Activated CD4-positive, alpha-beta T cell treated with anti-CD3 and anti-CD28 coated beads, Interleukin-2, amount 50 U/mL, for 1 hour (primary cell): ENCODE results near the gene ESRRB.

Experiments
- DNase-seq: peaks from one replicate; pipeline ENCODE4 v3.0.0-alpha.2; 2020

ESRRB gene

DNA sequence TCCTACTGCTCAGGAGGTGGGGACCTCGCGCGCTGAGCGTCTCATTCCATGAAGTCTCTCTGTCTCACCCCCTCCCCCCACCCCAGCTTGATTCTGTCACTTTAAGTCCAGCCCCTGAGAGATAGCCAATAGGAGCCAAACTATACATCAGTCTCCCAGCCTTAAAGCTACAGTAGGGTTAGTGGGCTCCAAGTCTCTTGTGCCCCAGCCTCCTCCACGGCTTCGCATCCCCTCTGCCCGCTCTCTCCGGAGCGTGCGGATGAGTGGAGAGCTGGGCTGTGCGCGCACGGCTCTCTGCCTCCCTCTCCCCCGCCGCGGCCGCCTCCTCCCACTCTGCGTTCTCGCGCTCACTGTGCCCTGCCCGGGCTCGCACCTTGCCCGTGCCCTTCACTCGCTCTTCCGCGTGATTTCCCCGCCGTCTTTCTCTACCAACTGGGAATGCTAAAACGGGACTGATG, at the start of gene ESRRB:
ESRRB (plus strand) TSS at position 191 of the 458 bp plus-strand sequence; CDS start at position 456, 265 bp downstream.
- DNase-seq = no peak

DNA sequence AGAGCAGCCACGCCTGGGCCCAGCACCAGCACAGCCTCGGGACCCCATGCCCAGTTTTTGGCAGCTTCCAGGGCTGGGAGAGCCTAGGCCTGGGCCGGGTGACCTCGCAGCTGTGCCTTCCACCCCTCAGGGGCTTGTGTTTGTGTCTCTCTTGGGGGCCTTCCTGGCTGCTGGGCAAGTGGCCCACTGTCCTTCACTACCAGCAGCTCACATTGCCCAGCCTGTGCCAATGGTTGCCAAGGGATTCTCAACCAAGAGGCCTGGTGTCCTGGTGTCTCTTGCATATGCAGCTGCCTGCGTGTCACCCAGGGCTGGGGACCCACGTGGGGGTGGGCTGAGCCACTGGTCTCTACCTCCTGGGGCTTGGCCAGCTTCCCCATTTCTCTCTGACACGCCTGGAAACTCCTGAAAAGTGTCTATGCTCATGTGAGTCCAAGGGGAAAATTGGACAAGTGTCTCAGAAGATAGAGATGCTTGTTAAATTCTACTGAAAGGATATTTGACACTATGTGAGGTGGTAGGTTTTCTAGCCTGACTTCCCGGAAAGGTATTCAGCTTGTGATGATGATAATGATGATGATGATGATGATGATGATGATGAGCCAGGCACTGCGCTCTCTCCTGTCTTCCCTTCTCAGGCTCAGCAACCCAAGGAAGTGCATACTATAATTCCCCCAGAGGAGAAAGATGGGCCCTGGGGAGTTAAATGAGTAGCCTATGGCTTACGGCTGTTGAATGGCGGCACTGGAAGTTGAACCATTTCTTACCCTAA, 48.8 kb upstream of the ESRRB start:
- no peak for DNase-seq

DNA sequence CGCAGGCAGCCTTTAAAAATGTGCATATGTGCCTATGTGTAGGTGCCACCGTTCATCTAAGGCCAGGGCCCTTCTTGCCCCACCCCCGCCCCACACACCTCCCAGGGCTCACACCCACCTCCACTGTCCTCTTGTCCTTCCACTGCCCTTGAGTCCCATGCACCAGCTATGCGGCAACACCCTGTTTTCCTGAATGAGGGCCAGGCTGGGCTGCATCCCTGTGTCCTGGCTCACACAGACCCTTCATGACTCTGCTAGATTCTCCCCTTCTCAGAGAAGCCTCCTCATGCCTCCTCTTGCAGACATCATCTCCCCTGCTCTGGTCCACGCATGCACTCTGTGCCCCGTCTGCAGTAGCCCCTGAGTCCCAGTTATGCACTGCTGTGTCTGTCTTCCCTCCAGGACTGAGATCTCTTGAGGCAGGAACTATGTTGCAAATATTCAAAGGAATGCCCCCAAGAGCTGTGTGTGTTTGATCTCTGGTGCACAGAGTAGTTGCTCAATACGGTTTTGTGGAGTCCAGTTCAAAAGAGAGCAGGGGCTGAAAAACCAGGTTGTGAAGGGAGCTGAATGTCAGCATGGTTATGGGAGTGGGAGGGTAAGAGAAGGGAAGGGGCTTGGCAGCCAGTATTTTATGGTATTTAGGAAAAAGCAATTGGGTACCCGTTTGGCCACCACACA, 47.3 kb upstream of the ESRRB start:
- DNase-seq = no peak

DNA sequence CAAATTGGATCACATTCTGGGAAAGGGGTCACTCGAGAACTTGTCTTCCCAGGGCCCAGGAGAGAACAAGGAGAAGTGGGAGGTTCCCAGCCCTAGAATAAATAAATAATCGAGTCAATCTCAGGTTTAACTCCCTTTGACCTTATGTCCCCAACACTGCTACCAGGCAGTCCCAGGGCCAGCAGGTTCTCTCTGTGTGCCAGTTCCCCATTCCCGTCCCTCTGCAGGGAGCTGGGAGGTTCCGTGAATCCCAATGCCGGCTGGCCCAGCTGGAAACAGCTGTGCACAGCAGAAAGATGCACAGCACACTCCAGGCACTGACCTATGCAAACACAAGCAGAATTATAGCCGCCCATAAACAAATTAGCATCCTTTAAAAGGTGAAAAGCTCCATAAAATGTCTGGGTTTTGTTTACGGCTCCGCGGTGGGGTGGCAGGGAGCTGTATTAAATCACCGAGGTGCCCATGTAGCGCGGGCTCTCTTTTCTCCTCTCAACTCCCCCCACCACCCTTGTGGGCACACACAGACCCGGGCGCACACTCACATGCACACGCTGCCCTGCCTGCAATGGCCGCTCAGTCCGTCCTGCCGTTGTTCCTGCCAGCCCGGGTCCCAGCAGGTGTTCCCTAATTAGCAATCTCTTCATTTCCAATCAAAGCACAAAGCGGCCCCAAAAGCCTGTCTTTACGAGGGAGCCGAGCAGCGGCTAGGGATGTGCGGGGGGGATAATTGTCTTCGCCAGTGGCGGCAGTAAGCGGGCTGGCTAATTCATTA, 46.6 kb upstream of the ESRRB start:
- DNase-seq = no peak

DNA sequence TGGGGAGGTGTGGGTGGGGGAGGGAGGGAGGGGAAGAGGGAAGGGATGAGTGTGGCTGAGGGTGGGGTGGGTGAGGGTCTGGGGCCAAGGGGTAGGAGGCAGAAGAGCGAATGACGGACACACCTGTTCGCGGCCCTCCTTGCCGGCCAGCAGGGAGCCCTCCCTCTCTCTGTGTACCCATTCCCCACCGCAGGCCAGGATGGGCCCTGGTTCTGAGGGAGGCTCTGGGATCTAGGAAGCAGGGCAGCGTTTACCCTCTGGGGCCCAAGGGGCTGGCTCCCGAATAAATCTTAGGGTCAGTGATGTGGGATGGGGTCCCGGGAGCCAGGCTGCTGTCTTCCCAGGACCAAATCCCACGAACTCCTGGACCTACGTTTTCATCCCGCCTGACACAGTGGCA, 46.0 kb upstream of the ESRRB start:
- DNase-seq = no peak

DNA sequence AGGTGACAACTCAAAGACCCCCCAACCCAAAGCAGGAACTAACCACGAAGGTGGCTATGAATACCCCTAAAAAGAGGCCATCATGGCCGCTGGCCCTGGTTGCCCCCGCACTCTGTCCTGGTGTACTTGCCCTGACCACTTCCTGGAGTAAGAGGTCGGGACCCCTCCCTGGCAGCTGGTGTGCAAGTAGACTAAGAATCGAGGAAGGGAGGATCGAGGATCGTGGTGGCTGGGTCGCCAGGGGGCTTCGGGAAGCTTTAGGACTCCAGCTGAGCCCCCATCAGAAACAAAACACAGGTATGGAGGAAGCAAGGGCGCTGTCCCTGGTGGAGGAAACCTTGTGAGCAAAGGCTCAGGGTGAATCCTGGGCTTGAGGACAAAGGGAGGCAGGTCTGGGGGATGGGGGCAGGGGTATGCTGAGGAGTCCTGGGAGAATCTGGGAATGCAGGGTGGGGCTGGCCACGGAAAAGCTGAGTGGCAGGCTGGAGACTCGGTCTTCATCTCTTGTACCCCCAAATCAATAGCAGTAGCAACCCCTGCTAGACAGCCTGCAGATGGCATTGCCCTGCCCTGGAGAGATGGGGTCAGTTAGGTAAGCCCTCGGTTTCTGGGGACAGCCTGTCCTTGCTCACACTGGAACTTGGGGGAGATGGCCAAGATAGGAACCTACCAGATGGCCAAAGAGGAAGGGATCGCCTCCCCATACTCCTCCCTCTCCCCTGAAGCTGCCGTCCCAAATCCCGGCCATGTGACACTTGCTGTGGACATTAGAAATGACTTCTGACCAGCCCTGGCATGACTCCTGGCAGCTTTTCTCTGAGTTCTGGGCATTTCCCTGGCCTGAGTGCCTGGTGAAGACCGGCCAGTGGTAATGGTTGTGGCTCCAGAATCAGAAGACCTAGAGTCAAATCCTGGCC, 45.3 kb upstream of the ESRRB start:
- no peak for DNase-seq

DNA sequence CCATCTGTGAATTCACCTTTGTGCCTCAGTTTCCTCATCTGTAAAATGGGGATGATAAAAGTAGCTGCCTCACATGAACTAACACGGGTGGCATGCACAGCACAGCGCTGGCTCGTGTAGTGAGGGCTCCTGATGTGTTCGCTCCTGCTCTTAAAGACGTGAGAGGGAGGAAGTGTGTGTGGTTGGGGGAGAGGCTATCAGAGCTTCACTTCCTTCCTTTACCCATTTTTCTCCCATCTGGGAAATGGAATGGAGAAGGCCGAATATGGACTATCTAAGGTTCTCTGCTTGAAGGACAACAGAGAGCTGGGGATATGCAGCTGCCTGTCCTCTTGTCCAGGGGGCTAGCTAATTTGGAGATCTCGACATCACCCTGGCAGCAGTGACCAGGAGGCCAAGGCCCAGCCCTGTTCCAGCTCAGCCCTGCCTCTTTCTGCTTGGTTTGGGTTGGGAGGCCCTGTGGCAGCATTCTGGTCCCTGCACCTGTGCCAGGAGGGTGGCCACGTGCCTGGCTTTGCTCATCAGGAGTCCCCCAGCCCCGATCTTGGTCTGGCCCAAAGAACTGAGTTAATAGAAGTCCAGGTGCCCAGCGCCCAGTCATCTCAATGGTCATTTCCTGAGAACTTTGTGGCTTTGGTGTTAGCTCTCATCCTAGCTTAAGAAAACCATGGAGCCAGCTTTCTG, 44.5 kb upstream of the ESRRB start:
- no peak for DNase-seq

DNA sequence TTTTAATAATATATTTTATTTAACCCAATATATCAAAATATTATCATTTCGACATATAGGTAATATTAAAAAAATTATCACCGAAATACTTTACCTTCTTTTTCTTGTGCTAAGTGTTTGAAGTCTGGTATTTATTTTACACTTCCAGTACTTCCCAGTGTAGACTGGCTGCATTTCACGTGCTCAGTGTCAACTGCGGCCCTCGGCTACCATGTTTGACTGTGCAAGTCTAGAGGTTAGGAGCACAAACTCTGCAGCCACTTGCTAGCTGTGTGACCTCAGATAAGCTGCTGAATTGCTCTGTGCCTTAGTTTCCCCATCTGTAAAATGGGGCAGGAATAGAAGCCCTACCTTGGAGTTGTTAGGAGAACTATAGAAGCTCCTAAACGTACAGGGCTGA, 42.3 kb upstream of the ESRRB start:
- DNase-seq = no peak

DNA sequence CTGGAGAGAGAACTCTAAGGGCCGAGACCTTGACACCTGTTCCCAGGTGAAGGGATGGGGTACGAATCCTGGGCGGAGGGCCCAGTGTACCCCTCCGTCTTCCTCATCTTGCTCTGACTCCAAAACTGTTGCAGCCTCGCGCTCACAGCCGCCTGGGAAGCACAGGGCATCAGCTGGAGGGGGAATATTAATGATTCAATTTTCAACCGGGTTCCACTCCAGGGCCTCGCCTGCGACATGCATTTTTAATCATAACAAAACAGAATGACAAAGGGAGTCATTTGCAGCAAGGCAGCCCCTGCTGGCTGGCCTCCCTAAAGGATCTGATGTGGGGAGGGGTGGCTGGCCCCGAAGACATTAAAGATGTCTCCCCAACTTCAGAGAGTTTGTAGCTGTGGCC, 41.6 kb upstream of the ESRRB start:
- no peak for DNase-seq

DNA sequence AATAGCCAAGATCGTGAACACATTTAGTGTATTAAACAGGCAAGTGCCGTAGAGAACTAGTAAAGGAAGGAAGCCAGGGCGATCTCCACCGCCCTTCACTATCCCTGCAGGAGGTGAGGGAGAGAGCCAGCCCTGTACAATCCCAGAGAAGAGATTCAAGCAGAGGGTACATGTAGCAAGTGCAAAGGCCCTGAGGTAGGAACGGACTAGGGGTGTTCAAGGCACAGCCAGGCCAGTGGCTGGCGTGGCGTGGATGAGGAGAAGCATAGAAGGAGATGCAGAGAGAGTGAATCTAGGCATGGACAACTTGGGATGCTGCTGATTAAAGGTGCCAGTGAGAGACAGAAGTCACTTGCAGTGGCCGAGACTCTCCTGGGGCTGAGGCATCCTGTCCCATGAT, 39.1 kb upstream of the ESRRB start:
- no peak for DNase-seq

DNA sequence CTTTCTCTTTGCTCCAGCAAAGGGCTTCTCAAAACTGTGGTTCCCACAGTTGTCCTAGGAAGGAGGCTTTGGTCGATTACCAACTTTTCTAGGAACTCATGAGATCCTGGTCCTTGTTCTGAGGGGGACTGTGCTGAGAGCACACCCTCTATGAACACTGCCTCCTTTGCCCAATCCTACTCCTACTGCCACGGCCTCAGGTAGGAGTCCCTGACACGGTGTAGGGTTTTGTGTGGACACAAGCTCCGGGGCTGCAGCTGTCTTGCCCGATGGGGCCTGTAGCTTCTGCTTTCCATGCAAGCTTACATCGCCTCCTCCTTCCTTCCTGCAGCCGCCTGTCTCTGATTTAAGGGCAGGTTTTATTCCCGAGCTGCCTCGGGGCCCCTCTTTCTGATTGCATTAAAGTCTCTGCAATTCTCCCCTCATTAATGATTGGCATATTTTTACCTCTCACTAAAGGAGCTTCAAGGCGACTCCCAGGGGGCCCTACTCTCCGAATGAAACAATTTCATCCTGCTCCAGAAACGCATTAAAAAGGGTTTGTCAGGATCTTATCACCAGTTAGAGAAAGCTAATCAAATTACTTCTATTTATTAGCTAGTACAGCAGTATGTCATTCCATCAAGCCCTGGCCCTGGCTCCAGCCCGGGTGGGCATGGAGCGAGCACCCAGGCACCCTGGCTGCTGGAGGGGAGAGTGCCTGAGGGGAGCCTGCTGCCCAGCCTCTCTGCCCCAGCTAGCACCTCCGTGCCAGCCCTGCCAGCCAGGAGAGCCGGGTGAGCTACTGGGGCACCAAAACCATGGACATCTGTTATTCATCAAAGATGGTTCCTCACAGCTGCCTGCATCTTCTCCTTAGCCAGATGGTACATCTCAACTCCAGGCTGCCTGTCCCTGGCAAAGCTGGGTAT, 38.0 kb upstream of the ESRRB start:
- DNase-seq = no peak

DNA sequence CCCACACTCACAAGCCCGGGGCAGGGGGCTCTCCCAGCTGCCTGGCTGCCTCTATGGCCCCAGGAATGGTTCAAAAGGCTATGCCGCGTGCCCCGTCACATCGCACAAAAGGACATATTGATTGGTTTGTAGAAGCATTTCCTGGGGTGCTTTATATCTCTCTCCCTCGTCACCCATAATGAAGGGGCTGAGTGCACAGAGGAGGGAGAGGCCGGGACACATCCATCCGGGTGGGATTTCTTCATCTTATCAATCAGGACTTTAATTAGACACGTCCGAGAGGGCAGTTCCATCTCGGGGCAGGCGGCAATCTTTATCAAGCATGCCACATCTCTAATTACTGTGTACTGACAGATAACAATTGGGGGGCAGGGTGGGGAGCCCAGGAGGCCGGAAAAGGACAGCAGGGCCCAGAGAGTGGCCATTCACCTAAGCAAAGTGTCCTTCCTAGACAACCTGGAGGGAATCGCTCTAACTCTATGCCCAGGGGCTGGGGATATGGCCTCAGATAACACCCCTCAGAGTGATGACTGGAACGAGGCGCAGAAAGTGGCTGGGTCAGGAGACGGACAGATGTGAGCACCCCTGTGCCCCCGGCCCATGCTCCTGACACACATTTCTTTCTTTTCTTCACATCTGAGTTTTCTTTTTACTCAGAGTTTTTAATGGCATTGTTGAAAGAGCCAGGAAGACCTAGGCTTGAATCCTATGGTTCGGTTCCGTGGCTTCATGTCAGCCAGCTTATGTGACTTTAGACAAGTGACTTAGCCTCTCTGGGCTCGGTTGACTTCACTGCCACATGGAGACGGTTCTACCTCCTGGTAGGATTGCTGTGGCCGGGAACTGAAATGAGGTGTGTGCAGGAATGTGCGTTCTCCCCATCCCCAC, 36.0 kb upstream of the ESRRB start:
- DNase-seq = no peak

DNA sequence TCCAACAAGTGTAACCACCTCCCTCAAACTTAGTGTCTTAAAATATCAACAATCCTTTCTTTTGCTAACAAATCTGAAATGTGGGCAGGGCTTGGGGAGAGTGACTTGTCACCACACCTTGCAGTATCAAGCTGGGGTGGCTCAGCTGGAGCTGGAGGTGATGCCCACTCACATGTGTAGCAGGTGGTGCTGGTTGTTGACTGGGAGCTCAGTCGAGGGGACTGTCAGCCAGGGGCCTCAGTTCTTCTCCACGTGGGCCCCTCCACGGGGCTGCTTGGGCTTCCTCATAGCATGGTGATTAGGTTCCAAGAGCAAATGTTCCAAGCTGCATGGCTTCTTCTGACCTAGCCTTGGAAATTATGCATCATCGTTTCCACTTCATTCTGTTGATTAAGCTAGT, 32.6 kb upstream of the ESRRB start:
- DNase-seq = no peak

DNA sequence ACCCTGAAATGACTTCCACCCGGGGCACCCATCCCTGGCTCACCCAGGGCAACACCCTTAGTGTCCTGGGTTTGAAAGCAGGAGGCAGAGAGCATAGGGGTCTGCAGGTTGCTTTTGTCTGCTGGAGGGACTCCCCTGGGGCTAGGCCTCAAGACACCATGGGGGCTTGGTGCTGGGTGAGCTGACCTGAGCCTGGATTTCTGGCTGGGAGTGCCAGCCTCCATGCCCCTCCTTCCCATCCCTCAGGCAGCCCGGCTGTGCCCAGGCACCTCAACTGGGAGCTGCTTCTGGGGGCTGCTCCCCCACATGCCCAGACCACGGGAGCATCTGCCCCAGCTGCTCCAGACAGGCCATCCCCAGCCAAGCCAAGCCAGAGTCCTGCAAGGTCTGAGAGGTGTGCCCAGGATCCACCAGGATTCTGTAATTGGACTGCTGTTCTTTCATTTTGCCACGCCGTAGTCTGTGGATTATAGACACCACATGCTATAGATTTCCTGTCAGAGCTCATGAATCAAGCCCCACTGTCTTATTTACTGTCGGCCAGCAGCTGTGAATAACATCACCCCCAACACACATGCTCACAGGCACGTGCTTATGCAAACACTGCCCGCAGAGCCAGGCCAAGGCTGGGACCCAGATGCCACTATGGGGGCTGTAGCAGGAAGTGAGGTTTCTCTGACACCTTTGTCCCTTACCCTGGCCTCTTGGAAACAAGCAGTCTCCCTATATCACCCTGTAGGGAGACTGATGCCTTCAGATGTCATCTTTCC, 29.4 kb upstream of the ESRRB start:
- no peak for DNase-seq

DNA sequence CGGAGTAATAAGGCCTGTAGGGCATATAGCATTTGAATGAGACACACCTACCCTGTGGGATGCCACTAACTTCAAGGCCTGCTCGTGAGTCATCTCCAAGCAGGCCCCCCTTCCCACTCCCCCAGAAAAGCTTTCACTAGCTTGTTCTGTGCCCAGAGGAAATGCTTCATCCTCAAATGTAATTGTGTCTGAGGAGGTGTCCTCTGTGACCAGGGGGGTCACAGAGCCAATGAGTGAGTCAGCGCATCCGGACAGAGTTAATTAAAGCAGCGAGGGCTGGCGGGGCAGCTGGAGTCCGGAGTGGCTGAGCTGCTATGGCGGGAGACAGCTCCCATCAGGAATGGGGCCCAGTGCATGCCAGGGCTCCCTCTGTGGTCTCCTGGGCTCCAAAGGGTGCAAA, 27.0 kb upstream of the ESRRB start:
- no peak for DNase-seq

DNA sequence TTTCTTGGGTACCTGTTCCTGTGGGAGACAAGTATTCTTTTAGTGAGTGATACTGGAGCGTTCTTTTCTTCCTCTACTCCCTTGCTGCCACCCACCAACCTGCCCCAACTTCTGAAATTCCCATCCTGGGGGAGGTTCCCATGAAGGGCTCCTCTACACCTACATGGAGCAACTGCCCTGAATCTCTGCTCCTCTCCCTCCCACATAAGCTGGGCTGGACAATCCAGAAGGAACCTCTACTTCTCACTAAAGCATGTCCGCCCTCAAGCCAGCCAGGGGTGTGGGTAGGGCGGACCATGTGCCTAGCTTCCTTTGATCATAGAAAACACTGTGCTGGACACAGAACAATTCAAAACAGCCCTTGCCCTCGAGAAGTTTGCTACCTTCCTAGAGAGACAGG, 25.9 kb upstream of the ESRRB start:
- DNase-seq = no peak

DNA sequence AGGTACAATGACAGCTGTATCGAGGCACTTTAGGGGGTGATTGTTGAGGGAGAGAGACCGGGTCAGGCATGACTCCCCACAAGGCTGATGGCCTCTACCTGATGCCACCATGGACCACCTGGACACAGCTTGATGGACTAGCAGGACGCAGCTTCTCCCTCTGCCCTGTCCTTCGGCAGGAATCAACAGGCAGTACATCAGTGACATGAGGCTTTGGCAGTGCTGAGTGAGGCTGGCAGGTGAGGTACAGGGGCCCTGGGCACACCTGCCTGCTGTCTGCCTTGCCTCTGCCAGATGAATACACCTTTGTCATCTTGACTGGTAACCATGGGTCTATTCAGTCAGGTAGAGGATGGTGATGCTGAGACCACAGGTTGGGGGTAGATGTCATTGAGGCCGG, 25.3 kb upstream of the ESRRB start:
- no peak for DNase-seq

DNA sequence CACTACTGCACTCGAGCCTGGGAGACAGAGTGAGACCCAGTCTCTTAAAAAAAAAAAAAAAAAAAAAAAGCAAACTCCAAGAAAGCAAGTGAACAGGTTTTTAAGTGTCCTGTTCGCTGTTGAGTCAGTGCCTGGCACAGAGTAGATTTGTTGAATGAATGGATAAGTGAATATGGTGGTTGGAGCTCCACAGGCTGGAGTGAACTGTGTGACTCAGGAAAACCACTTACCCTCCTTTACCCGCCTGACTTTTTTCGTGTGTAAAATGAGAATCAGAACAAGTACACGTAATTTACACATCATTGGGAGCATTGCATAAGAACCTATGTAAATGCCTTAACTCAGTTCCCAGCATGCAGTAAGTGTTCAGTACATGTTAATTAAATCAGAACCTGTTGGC, 24.0 kb upstream of the ESRRB start:
- no peak for DNase-seq

DNA sequence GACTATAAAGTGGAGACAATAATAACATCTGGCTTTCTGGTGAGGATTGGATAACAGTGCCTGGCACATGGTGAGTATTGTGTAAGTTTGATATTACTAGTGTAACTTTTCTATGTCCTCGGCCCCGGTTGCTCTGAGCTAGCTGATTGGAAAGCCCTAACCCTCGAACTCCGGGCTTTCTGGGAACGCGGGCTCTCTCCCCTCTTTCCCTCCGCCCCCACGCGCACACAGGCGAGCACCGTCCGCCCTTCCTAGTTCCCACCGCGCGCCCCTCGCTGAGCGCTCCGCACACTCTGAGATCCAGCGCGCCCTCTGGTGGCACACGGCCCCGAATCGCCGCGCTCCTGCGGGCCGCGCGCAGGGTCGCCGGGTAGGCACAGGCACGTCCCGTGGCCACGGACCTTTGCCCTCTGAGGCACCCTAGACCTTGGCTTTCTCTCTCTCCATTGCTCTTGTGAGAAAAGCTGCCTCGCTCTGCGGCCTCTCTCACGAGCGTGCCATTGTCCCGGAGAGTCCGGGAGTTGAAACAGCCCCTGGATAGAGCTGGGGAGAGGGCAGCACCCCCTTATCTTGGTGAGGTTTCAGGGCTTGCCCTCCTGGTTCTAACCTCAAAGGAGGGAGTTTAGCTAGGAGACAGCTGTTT, 23.2 kb upstream of the ESRRB start:
- peak; percentile 51 for DNase-seq
